CD4-positive, alpha-beta T cell treated with Interleukin-17A for 1 hour (primary cell): ENCODE data around the gene COL4A2.
"Not testable (repeated sequence)": the region's sequence is repeated elsewhere in the genome, so short reads cannot be mapped to it uniquely, and the experiment has no call there.

Experiments
- DNase-seq: peaks from one replicate; pipeline ENCODE4 v3.0.0-alpha.2; 2020

The COL4A2 gene

DNA sequence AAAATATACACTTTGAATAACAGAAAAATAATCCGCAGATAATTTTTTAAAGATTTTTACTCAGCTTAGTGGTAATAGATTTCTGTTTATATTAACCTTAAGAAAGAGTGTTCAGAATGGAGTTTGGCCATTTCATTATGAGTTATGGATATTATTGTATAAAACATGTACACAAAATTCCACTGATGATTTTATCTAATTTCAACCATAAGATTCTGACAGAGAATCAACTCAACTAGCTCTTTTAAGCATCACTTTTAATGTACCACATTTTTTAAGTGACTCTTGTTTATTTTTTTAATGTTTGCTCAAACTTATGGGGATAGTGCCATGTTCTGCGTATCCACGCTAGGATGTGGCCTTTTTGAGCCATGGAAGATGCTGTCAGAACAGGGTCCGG is 75.7 kb downstream of the COL4A2 start:
- no peak for DNase-seq

DNA sequence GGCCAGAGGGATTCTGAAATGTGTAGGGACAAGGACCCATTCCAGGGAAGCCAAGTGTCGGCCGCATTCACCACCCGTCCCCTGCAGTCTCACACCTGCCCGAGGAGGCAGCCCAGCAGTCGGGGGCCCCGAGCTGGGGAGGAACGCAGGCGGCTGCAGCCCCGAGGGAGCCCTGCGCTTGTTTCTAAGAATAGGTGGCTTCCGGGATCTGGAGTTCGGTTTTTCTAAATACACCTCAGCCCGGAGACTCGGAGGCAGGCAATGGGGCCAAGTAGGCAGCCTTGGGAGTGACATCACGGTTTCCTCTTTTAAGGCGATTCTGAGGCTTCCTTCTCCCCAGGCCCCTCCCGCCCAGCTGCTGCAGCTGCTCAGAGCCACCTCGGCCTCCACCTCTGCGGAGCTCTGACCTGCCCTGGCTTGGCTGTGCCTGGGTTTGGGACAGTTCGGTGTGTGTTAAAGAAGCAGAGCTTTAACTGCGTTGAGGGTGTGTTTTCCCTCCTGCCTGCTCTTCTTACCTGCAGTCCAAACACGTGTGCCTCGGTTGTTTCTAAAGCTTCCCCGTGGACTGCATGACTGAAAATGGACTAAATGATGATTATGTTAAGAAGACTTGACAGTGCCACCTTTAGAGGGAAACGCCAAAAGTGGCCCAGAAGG is 80.5 kb downstream of the COL4A2 start:
- DNase-seq = no peak

DNA sequence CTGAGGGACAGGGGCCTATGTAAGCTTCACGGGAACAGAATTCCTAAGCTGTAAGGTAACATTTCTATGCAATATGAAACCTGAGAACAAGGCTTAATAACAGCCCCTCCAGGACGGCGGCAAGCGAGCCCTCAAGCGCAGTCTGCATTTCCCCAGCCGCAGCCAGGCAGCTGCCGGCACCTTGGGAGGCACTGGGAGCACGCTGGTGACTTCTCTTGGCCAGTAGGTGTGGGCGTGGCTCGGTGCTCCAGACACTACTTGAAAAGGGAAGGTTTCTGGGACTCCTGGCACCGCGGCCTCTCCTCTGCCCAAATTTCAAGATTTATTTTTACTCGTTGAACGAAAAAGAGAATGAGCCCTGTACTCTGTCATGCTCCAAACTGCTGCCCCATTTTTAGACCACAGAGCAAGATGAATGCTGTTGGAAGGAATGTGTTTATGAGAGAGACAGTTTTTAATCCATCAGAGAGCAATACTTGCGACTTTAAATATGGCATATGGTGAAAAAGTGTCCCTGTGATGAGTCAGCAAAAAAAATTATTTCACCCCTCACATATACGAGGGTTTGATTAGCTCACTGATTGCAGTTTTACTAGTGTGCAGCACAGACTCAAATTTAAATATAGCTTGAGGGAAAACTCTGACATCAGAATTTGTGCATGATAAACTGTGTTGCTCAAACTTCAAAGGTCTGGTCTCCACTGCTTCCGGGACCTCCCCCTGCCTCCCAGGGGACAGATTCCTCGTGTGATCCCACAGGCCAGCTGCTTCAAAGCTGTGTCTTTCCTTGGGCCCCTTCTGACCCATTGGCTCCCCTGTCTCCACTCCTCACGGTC is 81.2 kb downstream of the COL4A2 start:
- DNase-seq = no peak

DNA sequence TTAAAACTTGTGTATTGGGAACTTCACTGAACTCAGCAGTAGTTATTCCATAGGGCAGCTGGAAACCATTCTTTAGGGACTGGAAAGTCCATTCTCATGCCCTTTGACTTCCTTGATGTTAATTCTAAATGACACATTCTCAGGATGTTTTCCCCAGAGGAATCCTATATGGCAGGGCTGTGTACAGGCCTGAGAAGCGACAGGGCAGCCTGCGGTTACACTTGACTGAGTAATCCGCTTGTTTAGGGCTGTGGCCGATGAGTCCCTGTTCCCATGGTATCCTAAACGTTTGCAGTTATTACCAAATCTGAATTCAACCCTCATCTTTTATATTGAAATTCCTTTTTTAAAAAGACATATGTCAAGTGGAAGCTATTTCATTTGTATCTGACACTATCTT is 83.5 kb downstream of the COL4A2 start:
- DNase-seq = no peak

DNA sequence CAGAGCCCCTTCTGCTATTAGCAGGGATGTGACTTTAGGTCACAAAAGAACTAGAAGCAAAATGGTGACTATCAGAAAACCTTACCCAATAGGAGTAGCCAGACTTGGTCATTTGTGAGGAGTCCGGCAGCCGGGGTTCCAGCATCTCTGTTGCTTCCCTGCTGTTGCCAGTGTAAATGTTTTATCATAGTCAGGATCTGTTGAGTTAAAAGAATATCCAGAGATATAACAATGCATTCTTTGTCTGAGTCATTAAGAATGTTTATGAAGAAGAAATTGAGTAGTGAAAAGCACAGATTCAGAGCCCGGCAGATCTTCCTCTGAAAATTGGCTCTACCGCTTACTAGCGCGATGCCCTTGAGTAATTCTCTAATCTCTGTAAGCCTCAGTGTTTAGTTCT is 84.2 kb downstream of the COL4A2 start:
- DNase-seq = no peak

DNA sequence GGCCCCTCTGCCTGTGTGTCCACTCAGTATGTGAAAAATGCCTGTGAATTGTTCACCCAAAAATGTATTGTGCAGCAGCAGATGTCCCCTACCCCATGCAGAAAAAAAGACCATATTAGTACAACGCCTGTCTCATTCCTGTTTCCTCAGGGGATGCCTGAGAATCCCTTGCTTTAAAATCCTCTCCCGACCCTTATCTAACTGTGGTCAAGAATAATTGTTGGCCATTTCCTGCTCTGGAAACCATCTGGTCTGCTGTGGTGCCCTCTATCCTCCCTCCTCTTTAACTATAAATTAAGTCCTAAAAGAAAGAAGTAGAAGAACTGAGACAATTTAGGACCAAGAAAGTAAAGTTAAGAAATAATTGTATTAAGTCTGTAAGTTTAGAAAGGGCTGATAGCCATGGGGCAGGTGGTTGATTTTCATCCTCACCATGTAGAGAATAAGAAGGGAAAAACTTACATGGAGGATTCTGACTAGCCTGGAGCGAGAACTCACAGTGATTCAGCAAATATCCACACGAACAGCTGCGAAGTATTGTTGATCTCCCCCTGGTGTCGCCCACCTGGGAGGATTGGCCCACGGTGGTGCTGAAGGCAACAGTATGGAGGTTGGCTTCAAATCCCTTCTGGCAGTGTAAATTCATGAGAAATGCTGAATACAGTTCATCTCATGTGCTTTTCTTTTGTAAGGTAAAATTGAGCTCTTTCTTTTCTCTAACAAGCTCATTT is 85.6 kb downstream of the COL4A2 start:
- DNase-seq = no peak

DNA sequence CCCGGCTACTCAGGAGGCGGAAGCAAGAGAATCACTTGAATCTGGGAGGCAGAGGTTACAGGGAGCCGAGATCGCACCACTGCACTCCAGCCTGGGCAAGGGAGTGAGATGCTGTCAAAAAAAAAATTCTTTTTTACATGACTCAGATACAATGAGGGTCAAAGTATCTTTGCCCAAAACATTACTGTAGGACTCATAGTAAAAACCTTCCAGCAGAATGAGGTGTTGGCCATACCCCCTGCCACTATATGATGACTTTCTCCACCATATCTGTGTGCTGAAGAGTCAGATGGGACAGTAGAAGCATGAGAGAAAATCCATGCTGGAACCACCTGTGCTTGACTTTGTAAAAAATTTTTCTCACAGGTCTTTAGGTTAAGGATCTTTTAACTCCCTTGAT is 86.7 kb downstream of the COL4A2 start:
- no peak for DNase-seq

DNA sequence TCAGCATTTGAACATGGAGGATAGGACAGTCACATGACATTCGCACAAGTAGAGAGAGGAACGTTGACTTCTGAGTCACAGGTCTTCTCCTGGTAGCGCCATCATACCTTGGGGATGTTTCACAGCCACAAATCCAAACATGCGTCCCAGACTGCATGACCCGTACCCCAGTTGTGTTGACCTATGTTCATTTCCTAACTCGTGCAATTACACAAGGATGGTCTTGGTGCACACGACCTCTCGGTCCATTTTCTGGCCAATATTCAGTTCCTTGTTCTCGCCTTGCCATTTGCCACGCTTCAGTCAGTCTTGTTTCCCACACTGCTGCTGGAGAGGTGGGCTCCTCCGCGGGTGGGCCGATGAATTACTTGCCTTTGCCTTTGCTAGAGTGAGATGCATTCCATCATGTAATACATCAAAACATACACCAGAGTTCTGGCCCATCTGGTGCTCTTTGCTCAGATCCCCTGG is 87.3 kb downstream of the COL4A2 start:
- DNase-seq = no peak

DNA sequence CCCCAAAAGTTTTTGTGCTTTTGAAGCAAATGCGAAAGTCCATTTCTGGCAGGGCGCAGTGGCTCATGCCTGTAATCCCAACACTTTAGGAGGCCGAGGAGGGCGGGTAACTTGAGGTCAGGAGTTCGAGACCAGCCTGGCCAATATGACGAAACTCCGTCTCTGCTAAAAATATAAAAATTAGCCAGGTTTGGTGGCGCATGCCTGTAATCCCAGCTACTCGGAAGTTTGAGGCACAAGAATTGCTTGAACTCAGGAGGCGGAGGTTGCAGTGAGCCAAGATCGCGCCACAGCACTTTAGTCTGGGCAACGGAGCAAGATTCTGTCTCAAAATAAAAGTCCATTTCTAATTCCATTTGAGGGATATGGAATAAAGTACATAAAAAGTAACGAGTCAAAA is 88.5 kb downstream of the COL4A2 start:
- DNase-seq = not testable (repeated sequence)

DNA sequence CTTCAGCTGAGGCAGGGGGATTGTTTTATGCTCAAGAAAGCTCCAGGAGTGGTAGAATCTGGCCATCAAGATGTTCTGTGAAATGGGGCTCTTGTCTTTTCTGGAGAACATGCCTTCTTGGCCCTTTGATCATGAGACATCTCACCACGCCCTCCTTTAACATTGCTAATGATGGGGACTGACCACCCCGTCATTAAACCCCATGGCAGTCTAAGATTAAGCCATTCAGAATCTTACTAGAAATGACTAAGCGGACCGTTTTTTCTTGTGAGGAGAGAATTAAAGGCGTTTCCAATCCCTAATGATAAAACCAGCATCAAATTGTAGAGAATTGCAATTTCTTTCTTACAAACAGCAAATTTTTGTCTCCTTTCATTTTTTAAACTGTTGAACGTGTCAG is 89.4 kb downstream of the COL4A2 start:
- DNase-seq = no peak

DNA sequence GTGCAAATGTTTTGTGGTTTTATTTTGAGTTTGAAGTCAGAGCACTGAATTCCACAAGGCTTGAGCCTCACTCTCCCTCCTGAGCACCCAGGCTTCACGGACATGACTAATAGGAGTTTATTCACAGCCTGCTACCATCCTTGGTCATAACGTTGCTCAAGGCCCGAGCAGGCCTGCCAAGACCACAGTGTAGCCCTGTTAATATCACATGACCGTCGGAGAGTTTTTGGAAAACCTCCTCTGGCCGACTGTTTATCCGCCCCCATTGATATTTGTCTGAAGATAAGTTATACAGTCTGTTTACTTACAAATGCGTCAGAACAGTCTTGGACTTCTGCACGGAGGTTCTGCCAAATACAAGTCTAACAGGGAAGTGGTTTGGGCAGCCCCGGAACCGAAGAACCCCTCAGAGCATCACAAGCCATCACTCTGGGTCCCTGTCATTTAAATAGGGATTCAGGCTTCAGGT is 89.9 kb downstream of the COL4A2 start:
- DNase-seq = no peak

DNA sequence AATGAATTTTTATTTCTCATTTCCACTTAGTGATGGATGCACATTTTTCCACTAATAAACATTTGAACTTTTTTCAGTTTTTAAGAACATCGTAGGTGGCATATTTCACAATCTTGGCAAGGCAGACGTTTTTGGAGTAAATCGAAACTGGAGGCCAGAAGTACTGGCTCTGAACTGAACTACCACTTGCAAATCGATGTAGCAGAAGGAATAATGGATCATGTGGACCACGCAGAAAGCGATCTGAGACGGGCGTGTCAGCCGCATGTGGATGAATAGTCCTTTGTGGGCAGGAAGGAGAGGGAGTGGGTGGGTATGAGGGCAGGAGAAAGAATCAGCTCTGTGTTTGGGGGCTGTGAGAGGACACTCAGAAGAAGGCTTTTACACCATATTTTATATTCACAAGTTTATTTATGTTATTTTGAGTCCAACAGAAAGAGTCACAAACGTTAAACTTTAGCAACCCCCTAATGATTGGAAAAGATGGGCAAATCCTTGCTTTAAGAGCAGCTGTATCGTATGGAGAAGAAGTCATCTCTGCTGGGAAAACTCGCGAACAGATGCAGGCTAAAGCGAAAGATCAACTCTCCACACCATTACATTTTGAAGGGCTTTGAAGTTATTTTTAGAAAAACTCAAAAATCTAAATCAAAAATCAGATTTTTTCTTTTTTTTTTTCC is 90.5 kb downstream of the COL4A2 start:
- no peak for DNase-seq

DNA sequence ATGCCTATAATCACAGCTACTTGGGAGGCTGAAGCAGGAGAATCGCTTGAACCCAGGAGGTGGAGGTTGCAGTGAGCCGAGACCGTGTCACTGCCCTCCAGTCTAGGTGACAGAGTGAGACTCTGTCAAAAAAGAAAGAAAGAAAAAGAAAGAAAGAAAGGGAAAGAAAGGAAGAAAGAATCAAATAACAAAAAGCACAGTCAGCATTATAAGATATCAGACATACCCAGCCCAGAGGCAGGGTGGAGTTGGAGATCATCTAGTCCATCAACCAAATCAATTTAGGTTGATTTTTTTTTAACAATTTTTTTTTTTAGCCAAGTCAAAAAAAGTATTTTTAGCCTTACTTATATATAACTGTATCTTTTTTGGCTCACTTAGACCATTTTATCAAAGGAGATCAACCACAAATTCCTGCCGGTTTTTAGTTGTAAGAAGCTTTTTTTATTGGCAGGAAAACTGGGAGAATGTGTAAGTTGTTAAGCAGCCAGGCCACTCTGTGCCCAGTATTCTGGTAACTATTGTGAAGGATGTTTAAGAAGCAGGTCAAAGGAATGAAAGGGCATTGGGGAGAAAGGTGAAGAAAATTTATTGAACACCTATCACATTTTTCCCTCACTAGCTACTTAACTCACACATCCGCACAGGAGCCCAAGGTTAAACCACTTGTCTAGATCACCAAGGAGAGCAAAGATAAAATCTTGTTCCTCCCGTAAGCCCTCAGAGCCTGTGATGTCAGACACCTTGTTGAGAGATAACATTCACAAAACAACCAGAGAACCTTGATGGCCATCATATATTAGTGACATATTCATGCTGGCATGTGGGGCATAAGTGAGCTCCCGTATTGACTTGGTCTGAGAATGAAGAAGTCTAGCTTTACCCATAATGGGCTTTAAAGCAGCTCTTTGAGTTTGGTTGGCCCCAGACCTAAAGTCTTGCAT is 91.8 kb downstream of the COL4A2 start:
- no peak for DNase-seq

DNA sequence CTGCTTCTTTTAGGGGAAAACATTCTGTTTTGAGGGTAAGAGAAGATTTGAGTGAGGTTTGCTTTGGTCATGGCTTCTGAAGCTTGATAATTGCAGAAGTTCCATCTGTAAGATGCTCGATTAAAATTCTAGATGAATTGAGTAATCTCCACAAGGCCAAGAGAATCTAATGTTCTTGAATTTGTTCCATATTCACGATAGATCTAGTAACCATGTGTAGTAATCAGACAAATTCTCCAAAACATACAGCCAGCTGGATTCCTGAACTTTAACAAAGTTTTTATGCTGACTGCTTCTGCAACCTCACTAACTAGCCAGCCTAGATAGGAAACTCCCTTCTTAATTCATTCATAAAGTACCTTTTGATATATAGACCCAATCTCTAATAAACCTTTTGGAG is 92.7 kb downstream of the COL4A2 start:
- no peak for DNase-seq

DNA sequence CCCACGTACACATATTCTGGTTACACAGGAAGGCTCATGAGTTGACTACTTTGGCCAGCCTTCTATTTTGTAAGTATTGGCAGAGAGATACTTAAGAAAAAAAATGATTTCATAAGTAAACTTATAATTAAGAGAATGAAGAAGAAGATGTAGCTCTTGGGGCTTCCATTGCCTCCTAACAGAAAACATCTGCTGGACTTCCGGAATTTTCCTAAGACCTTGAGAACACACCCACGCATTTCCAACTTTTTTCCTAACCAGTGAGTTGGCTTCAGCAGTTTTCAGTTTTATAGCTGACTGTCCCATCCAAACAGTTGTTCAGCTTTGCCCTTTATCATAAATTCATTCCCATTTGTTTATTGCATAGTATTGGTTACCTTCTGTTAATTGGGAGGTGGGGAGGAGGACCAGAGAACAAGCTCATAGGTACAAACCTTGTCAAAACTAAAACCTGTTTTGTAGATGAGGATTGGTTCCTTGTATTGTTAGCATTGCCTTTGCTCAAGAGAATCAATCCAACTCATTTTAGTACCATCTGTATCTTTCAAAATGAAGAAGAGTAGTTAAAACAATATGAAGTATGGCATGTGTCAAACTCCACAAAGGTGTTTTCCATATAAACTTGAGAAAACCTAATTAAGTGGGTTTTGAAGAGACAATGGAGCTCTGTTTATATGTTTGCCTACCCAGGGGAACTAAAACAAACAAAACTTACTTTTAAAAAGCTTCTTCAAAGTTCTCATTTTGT is 93.9 kb downstream of the COL4A2 start:
- DNase-seq = no peak

DNA sequence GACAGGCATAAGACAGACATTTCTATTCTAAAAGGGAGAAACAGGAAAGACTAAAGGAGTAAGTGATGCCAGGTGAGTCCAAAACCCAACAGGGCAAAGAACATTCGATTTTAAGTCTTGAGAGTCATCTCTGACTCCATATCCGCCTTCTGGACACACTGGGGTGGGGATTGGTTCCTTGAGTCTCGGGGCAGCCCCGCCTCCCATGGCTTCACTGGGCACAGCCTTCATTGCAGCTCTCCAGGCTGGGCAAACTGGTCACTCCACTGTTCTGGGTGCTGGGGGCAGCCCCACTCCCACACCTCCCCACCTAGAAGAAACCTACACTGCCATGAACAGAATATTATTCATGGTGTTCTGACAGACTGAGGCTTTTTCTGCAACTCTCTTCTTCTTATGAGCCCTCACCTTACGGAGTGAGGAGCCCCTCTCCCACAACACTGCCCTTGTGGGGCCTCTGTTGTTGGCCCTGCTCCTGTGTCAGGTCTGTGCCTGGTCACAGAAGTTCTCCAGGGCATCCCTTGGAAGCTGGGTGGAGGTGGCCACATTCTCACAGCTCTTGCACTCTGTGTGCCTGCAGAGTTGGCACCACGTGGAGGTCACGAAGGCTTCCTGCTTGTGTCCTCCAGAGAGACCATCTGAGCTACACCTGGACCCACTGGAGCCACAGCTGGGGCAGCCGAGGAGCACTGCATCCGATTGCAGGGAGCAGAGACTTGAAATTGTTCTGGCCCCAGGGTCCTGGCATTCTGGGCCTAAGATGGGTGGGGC is 95.4 kb downstream of the COL4A2 start:
- no peak for DNase-seq

DNA sequence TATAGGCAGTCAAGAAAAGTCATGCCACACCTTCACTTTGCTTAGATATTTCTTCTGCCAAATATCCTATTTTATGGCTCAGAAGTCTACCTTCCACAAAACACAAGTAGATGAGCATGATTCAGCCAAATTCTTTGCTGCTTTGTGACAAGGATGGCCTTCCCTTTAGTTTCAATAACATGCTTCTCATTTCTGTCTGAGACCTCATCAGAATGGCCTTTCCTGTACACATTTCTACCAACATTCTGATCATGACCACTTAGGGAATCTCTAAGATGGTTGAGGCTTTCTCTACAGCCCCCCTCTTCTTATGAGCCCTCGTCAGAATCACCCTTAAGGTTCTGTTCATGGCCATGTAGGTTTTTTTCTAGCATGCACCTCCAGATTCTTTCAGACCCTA is 96.2 kb downstream of the COL4A2 start:
- DNase-seq = no peak

DNA sequence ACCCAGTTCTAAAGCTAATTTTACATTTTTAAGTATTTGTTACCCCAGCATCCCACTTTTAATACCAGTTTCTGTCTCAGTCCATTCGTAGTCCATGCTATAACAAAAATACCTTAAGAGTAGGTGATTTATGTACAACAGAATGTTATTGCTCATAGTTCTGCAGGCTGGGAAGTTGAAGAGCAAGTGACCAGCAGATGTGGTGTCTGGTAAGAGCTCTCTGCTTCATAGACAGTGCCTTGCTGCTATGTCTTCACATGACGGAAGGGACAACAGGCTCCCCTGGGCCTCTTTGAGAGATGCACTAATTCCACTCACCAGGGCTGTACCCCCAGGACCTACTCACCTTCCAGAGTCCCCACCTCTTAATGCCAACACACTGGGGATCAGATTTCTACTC is 96.6 kb downstream of the COL4A2 start:
- DNase-seq = no peak

DNA sequence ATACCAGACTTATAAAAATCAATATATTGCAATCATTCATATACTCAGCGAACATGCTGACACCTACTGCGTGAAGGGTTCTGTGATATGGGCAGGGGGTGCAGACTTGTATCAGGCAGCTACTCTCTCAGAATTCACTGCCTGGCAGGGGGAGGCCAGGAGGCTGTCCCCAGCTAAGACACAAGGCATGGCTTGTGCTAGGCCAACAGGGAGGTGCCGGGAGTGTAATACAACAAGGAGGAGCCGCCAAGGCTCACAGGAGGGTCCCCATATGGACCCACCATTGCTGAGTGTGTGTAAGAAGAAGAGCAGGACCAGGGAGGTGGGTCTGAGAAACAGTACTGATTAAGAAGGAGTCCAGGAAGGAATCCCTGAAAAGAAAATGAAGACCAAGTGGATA is 97.2 kb downstream of the COL4A2 start:
- no peak for DNase-seq
